B cell (primary cell): ENCODE measurements around the gene SEC16A.

Experiments used
- CTCF ChIP-seq: fragments of 200-600 bp; IDR thresholded peaks from one replicate; pipeline ENCODE4 v1.8.0; 2022; ENCODE audit warnings: antibody characterized with exemption, mild to moderate bottlenecking
- EZH2 ChIP-seq: IDR thresholded peaks from 2 replicates; pipeline ENCODE4 v1.6.1; 2012; ENCODE audit warnings: borderline replicate concordance, low read depth, mild to moderate bottlenecking, moderate library complexity, low read length; ENCODE audit not compliant: insufficient read depth, poor library complexity, severe bottlenecking

- TF ChIP-seq CTCF (no peak), EZH2 (no peak)
These were observed 19.4 kb upstream of the SEC16A start for GRCh38 chr9:136502196-136502595.
